PC-9 (cell line): ENCODE data around the gene UST.

Source experiments
- EZH2 ChIP-seq: fragments of 200-600 bp; sonication (generic); IDR thresholded peaks from 2 replicates; pipeline ENCODE4 v1.8.0; 2017; ENCODE audit warnings: antibody characterized with exemption, low read depth
- TF ChIP-seq, protein P1 (sequence below): fragments of 200-600 bp; sonication (generic); conservative IDR thresholded peaks from 2 replicates; pipeline ENCODE4 v1.6.1; 2017; ENCODE audit warnings: mixed run types, antibody characterized with exemption, mild to moderate bottlenecking, moderate library complexity

DNA sequence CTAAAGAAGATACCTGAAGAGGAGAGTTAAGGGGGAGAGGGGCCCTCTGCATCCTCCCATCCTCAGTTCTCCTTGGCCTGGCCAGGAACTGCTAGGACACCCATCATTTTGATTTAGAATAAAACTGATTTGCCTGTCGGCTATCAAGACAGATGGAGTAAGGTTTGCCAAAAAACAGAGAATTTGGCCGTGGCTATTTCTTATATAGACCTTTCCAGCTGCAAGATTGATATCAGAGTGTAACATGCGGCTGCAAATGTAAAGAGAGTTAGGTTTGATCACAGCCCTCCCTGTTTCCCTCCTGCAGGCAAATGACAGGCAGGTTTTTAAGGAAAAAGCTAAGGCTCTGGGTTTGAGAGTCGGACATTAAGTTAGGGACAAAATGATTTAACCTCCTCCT lies 344.1 kb downstream of the UST start:
- TF ChIP-seq, protein P1, sequence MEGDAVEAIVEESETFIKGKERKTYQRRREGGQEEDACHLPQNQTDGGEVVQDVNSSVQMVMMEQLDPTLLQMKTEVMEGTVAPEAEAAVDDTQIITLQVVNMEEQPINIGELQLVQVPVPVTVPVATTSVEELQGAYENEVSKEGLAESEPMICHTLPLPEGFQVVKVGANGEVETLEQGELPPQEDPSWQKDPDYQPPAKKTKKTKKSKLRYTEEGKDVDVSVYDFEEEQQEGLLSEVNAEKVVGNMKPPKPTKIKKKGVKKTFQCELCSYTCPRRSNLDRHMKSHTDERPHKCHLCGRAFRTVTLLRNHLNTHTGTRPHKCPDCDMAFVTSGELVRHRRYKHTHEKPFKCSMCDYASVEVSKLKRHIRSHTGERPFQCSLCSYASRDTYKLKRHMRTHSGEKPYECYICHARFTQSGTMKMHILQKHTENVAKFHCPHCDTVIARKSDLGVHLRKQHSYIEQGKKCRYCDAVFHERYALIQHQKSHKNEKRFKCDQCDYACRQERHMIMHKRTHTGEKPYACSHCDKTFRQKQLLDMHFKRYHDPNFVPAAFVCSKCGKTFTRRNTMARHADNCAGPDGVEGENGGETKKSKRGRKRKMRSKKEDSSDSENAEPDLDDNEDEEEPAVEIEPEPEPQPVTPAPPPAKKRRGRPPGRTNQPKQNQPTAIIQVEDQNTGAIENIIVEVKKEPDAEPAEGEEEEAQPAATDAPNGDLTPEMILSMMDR, result no peak
- no peak for TF ChIP-seq EZH2
